GM23338 (cell line): ENCODE results near the gene SLC10A2. TPM values are rescaled to one million over a fixed set of nuclear protein-coding genes. Genes with fewer than 3 reads are reported as not detected.

Experiments
- ATAC-seq: fragments of 200-7000 bp; cut with Tn5 transposase; 3 replicates; pipeline ENCODE4 v1.9.1; 2020
- DNase-seq: peaks from one replicate; pipeline ENCODE4 v3.0.0-alpha.2; 2015; ENCODE audit warnings: low spot score
- H2AFZ ChIP-seq: fragments of 200-600 bp; sonication (generic); 2 replicates; pipeline ENCODE4 v1.8.0; 2016; ENCODE audit warnings: antibody characterized with exemption, mild to moderate bottlenecking, moderate library complexity
- H3F3A ChIP-seq: fragments of 200-600 bp; sonication (generic); replicated peaks from 2 replicates; pipeline ENCODE4 v1.8.0; 2017; ENCODE audit warnings: antibody characterized with exemption, mixed run types, low read depth
- H3K27ac ChIP-seq: fragments of 200-600 bp; sonication (generic); 2 replicates; pipeline ENCODE4 v1.6.1; 2016; ENCODE audit warnings: low read depth
- H3K27me3 ChIP-seq: fragments of 200-600 bp; sonication (generic); 2 replicates; pipeline ENCODE4 v1.8.0; 2016; ENCODE audit warnings: mild to moderate bottlenecking, mixed run types, moderate library complexity; ENCODE audit not compliant: insufficient read depth
- H3K36me3 ChIP-seq: fragments of 200-600 bp; sonication (generic); 2 replicates; pipeline ENCODE4 v1.8.0; 2016; ENCODE audit warnings: mild to moderate bottlenecking; ENCODE audit not compliant: insufficient read depth
- H3K4me1 ChIP-seq: fragments of 200-600 bp; sonication (generic); 2 replicates; pipeline ENCODE4 v1.8.0; 2016; ENCODE audit warnings: mild to moderate bottlenecking, moderate library complexity; ENCODE audit not compliant: insufficient read depth
- H3K4me2 ChIP-seq: fragments of 200-600 bp; sonication (generic); 2 replicates; pipeline ENCODE4 v1.7.1; 2017; ENCODE audit warnings: mixed run types
- H3K4me3 ChIP-seq: fragments of 200-600 bp; sonication (generic); 2 replicates; pipeline ENCODE4 v1.6.1; 2016; ENCODE audit warnings: mixed run types
- H3K79me2 ChIP-seq: fragments of 200-600 bp; sonication (generic); replicated peaks from 2 replicates; pipeline ENCODE4 v1.8.0; 2017; ENCODE audit warnings: mild to moderate bottlenecking; ENCODE audit not compliant: insufficient read depth
- H3K9me2 ChIP-seq: fragments of 200-600 bp; sonication (generic); 2 replicates; pipeline ENCODE4 v1.8.0; 2017; ENCODE audit not compliant: insufficient read depth
- H4K20me1 ChIP-seq: fragments of 200-600 bp; sonication (generic); replicated peaks from 2 replicates; pipeline ENCODE4 v1.8.0; 2017; ENCODE audit warnings: mild to moderate bottlenecking; ENCODE audit not compliant: insufficient read depth
- H3K27ac Mint-ChIP-seq: 2 replicates; pipeline ENCODE4 v1.8.0; 2020; ENCODE audit warnings: inconsistent platforms, mild to moderate bottlenecking, moderate library complexity, mixed read lengths
- H3K27me3 Mint-ChIP-seq: 3 replicates; pipeline ENCODE4 v1.8.0; 2022; ENCODE audit warnings: low read depth, mild to moderate bottlenecking, moderate library complexity, mixed read lengths, inconsistent platforms; ENCODE audit not compliant: insufficient read depth, poor library complexity
- H3K36me3 Mint-ChIP-seq: 3 replicates; pipeline ENCODE4 v1.8.0; 2021; ENCODE audit warnings: low read depth, mild to moderate bottlenecking, inconsistent platforms, moderate library complexity, mixed read lengths
- H3K4me1 Mint-ChIP-seq: 3 replicates; pipeline ENCODE4 v1.8.0; 2020; ENCODE audit warnings: mild to moderate bottlenecking, inconsistent platforms, mixed read lengths
- H3K4me3 Mint-ChIP-seq: 3 replicates; pipeline ENCODE4 v1.8.0; 2021; ENCODE audit warnings: moderate library complexity, mild to moderate bottlenecking, inconsistent platforms, mixed read lengths
- H3K9me3 Mint-ChIP-seq: 3 replicates; pipeline ENCODE4 v1.8.0; 2020; ENCODE audit warnings: moderate library complexity, mild to moderate bottlenecking, inconsistent platforms, mixed read lengths
- CREB1 ChIP-seq: fragments of 250-450 bp; sonication (Bioruptor Pico); IDR thresholded peaks from 2 replicates; pipeline ENCODE4 v1.5.0; 2020; ENCODE audit warnings: low read depth, mild to moderate bottlenecking, moderate library complexity
- EZH2 ChIP-seq: fragments of 200-600 bp; sonication (generic); IDR thresholded peaks from one replicate; pipeline ENCODE4 v1.8.0; 2017; ENCODE audit warnings: antibody characterized with exemption, mild to moderate bottlenecking, low read depth; ENCODE audit not compliant: unreplicated experiment
- EZH2phosphoT487 ChIP-seq: fragments of 200-600 bp; sonication (generic); IDR thresholded peaks from one replicate; pipeline ENCODE4 v1.8.1; 2018; ENCODE audit warnings: antibody characterized with exemption; ENCODE audit not compliant: unreplicated experiment
- JUNB ChIP-seq: IDR thresholded peaks from one replicate; pipeline ENCODE4 v1.6.1; 2016; ENCODE audit warnings: antibody characterized with exemption; ENCODE audit not compliant: unreplicated experiment
- NANOG ChIP-seq: IDR thresholded peaks from 2 replicates; pipeline ENCODE4 v1.6.1; 2016; ENCODE audit warnings: antibody characterized with exemption, borderline replicate concordance
- POLR2AphosphoS5 ChIP-seq: IDR thresholded peaks from 2 replicates; pipeline ENCODE4 v1.6.1; 2016; ENCODE audit warnings: antibody characterized with exemption, low read depth
- REST ChIP-seq: IDR thresholded peaks from one replicate; pipeline ENCODE4 v1.6.1; 2018; ENCODE audit warnings: antibody characterized with exemption; ENCODE audit not compliant: unreplicated experiment
- STAT1 ChIP-seq: IDR thresholded peaks from one replicate; pipeline ENCODE4 v1.6.1; 2016; ENCODE audit warnings: antibody characterized with exemption; ENCODE audit not compliant: unreplicated experiment
- ZNF114 ChIP-seq: fragments of 250-450 bp; sonication (Bioruptor Pico); IDR thresholded peaks from 2 replicates; pipeline ENCODE4 v1.5.0; 2020; ENCODE audit warnings: mild to moderate bottlenecking, moderate library complexity
- ZNF462 ChIP-seq: fragments of 250-450 bp; sonication (Bioruptor Pico); IDR thresholded peaks from 2 replicates; pipeline ENCODE4 v1.5.0; 2020; ENCODE audit warnings: mild to moderate bottlenecking, moderate library complexity
- polyA plus RNA-seq: library from polyadenylated mRNA; unstranded; fragments of >200 nt; fragmentation: Nextera tagmentation; extraction: Ambion mirVana; gene quantifications from 2 replicates; pipeline ENCODE4 v1.2.1, GENCODE V29; 2016
- total RNA-seq: library from RNA; depleted of rRNA; stranded (reverse); fragments of >200 nt; shearing (Covaris generic); gene quantifications from 2 replicates; pipeline ENCODE4 v1.2.3, GENCODE V29; 2014

Gene SLC10A2
- total and polyA plus RNA-seq, 2 experiments from 2014 or later = not detected

GRCh38 chr13:103033999-103034398 is 32.2 kb downstream of the SLC10A2 start (continued):
- no peak for TF ChIP-seq REST
- TF ChIP-seq NANOG = no peak
- no peak for TF ChIP-seq ZNF462 (CRISPR knock-in tag)
- TF ChIP-seq POLR2AphosphoS5 = no peak
- no peak for TF ChIP-seq EZH2phosphoT487

GRCh38 chr13:103031332-103031873 is 34.8 kb downstream of the SLC10A2 start:
- Histone ChIP-seq H3K9me2 (no peaks in the 10 kb centered on the region; the same call in 1 of the 2 replicates), H3K4me1 (no peaks in the 10 kb centered on the region), H3K27ac (no peak overlapping the region), H3K4me2 (no peak overlapping the region), H3K36me3 (no peaks in the 10 kb centered on the region), H2AFZ (no peak overlapping the region), H3F3A (no peaks in the 10 kb centered on the region), H3K79me2 (no peaks in the 10 kb centered on the region), H3K27me3 (no peaks in the 10 kb centered on the region), H4K20me1 (no peaks in the 10 kb centered on the region), H3K4me3 (no peak overlapping the region)
- Mint-ChIP-seq H3K4me1 (no peaks in the 10 kb centered on the region), H3K27ac (no peak overlapping the region), H3K9me3 (peaks cover 8% of the 10 kb centered on the region; the same call in 1 of the 3 replicates), H3K36me3 (no peaks in the 10 kb centered on the region), H3K4me3 (no peak overlapping the region), H3K27me3 (no peaks in the 10 kb centered on the region)
- DNase-seq (no peak), ATAC-seq (no peak)
- TF ChIP-seq EZH2 (no peak), STAT1 (no peak), JUNB (no peak), POLR2AphosphoS5 (no peak), ZNF114 (CRISPR knock-in tag) (no peak), CREB1 (CRISPR knock-in tag) (no peak)
